DND-41 (cell line): ENCODE results near the gene FSD1L.
A peak's percentile ranks its signal among the peaks of the same experiment; 100 is the strongest.

ENCODE experiments used
- ATAC-seq: fragments of 200-7000 bp; cut with Tn5 transposase; 3 replicates; pipeline ENCODE4 v1.9.1; 2021; ENCODE audit warnings: low read depth; ENCODE audit not compliant: insufficient read depth
- DNase-seq: peaks from one replicate; pipeline ENCODE4 v3.0.0-alpha.2; 2020
- H2AFZ ChIP-seq: 2 replicates; pipeline ENCODE4 v1.6.0; 2012; ENCODE audit warnings: low read depth, low read length
- H3K27ac ChIP-seq: 2 replicates; pipeline ENCODE4 v1.5.1; 2012; ENCODE audit warnings: low read length, inconsistent platforms
- H3K27me3 ChIP-seq: fragments of 200-600 bp; sonication (generic); 2 replicates; pipeline ENCODE4 v1.6.0; 2012; ENCODE audit warnings: low read length, mild to moderate bottlenecking, inconsistent platforms; ENCODE audit not compliant: insufficient read depth, poor library complexity
- H3K36me3 ChIP-seq: 2 replicates; pipeline ENCODE4 v1.5.1; 2012; ENCODE audit warnings: low read length, inconsistent platforms; ENCODE audit not compliant: insufficient read depth
- H3K4me1 ChIP-seq: 2 replicates; pipeline ENCODE4 v1.5.1; 2012; ENCODE audit warnings: mild to moderate bottlenecking, low read length; ENCODE audit not compliant: insufficient read depth
- H3K4me2 ChIP-seq: 2 replicates; pipeline ENCODE4 v1.6.0; 2012; ENCODE audit warnings: mild to moderate bottlenecking, moderate library complexity, low read length, inconsistent platforms; ENCODE audit not compliant: insufficient read depth
- H3K4me3 ChIP-seq, 2 experiments: fragments of 200-600 bp in 1 of 2; shearing (Covaris generic) in 1 of 2; 2 replicates each; pipeline ENCODE4 v1.5.1; 2012 to 2016; ENCODE audit warnings: inconsistent platforms in 2 of 2, low read length in 2 of 2, mild to moderate bottlenecking in 2 of 2, low read depth in 1 of 2, moderate library complexity in 1 of 2
- H3K79me2 ChIP-seq: 2 replicates; pipeline ENCODE4 v1.6.0; 2012; ENCODE audit warnings: low read length, inconsistent platforms; ENCODE audit not compliant: insufficient read depth
- H3K9ac ChIP-seq: 2 replicates; pipeline ENCODE4 v1.6.0; 2012; ENCODE audit warnings: low read depth, mild to moderate bottlenecking, inconsistent platforms, low read length, moderate library complexity
- H3K9me3 ChIP-seq: 2 replicates; pipeline ENCODE4 v1.5.1; 2012; ENCODE audit warnings: low read length, moderate library complexity, mild to moderate bottlenecking, inconsistent platforms; ENCODE audit not compliant: insufficient read depth, severe bottlenecking
- H4K20me1 ChIP-seq: 2 replicates; pipeline ENCODE4 v1.6.0; 2012; ENCODE audit warnings: low read length; ENCODE audit not compliant: insufficient read depth
- CTCF ChIP-seq: IDR thresholded peaks from 2 replicates; pipeline ENCODE4 v1.5.1; 2012; ENCODE audit warnings: borderline replicate concordance, low read length, moderate library complexity, mild to moderate bottlenecking; ENCODE audit not compliant: poor library complexity, severe bottlenecking; ENCODE audit errors: extremely low read depth
- EZH2 ChIP-seq: IDR thresholded peaks from 3 replicates; pipeline ENCODE4 v1.6.1; 2012; ENCODE audit warnings: borderline replicate concordance, low read depth, mild to moderate bottlenecking, moderate library complexity, low read length, inconsistent platforms; ENCODE audit not compliant: severe bottlenecking

The FSD1L gene

DNA sequence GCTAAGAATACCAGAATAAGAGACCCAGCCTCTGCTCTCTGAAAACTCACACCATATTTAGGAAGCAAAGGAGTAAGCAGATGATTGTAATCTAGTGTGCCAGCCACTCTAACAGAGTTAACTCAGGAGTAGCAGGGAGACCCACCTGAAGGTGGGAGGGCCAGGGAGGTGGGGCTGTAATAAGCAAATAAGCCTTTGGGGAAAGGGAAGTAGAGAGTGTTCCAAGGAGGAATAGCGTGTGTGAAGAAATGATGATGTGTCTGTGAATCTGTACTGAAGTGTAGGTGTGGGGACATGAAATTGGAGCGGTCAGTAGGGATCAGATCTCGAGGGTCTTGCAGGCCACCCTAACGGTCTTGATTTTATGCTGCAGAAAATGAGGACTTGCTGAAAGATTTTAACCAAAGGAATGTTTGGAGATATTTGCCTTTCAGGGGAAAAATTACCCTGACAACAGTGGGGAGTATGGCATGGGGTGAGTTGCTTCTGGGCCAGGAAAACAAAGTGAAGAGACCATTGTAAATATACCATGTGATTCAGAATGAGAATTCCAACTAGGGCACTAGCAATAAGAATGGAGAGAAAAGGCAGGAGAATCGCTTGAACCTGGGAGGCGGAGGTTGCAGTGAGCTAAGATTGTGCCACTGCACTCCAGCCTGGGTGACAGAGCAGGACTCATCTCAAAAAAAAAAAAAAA is 44.1 kb upstream of the FSD1L start:
- no peak overlapping the region for H3K4me3 ChIP-seq
- H3K4me2 ChIP-seq: no peak overlapping the region

DNA sequence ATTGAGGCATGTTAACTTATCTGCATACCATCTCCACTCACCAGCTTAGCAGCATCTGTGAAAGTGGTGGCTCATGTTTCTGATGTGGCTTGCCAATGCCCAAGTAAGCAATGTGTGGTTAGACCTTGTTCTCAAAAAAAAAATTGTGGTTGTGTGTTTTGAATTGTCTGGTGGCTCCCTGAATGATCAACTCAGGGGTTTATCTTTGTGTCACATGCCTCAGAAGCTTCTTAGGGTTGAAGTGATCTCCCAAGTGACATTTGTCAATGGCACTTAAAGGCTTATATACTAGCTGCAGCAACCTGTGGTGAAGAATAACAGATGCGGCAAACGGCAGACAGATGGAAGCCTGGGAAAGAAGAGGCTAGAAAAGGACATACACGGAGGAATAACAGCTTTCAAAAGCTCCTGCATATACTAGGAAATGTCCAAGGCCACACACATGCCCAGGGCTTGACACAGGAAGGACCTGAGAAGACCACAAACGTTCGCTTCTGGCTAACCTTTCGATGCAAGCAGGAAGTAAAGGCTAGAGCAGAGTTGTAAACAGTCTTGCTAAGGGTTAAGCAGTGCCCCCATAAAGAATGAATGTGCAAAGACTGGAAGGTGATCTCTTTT is 42.2 kb upstream of the FSD1L start:
- peak; percentile 94 for ATAC-seq
- H3K36me3 ChIP-seq: no peaks in the 10 kb centered on the region
- H3K9me3 ChIP-seq: peaks cover under 1% of the 10 kb centered on the region
- DNase-seq: peak; percentile 81
- H3K4me2 ChIP-seq: peak overlapping the region; percentile 54; the same call in 1 of the 2 replicates
- H2AFZ ChIP-seq: no peak overlapping the region
- peaks cover 49% of the 10 kb centered on the region for H3K4me1 ChIP-seq
- no peak overlapping the region for H3K4me3 ChIP-seq
- TF ChIP-seq EZH2 (no peak), CTCF (no peak)
- no peaks in the 10 kb centered on the region for H4K20me1 ChIP-seq
- H3K79me2 ChIP-seq: no peaks in the 10 kb centered on the region
- H3K27ac ChIP-seq: peak overlapping the region; percentile 74
- peaks cover 19% of the 10 kb centered on the region for H3K27me3 ChIP-seq
- H3K9ac ChIP-seq: peak overlapping the region; percentile 37; the same call in 1 of the 2 replicates

More for the DNA sequence above, 44.1 kb upstream of the FSD1L start:
- Histone ChIP-seq H3K79me2 (no peaks in the 10 kb centered on the region), H3K9ac (no peak overlapping the region), H3K9me3 (no peaks in the 10 kb centered on the region), H3K27me3 (peaks cover 19% of the 10 kb centered on the region), H3K36me3 (no peaks in the 10 kb centered on the region), H2AFZ (no peak overlapping the region), H4K20me1 (no peaks in the 10 kb centered on the region), H3K4me1 (peaks cover 49% of the 10 kb centered on the region), H3K27ac (no peak overlapping the region)
- ATAC-seq (no peak), DNase-seq (no peak)
- no peak for TF ChIP-seq EZH2
- no peak for TF ChIP-seq CTCF

GRCh38 chr9:105406369-105406768 is 41.5 kb upstream of the FSD1L start:
- DNase-seq: no peak
- Histone ChIP-seq H3K4me3 (no peak overlapping the region), H3K27ac (peak overlapping the region; percentile 74), H3K4me2 (peak overlapping the region; percentile 54; the same call in 1 of the 2 replicates), H2AFZ (no peak overlapping the region), H3K9ac (peak overlapping the region; percentile 37; the same call in 1 of the 2 replicates), H3K9me3 (peaks cover 6% of the 10 kb centered on the region), H4K20me1 (no peaks in the 10 kb centered on the region), H3K79me2 (no peaks in the 10 kb centered on the region), H3K27me3 (peaks cover 16% of the 10 kb centered on the region), H3K4me1 (peaks cover 49% of the 10 kb centered on the region), H3K36me3 (no peaks in the 10 kb centered on the region)
- no peak for ATAC-seq
- no peak for TF ChIP-seq EZH2
- TF ChIP-seq CTCF: no peak
